Gastrocnemius medialis (tissue), 4 donors: Measurements from ENCODE around the gene CCDC57. TPM values are rescaled to one million over a fixed set of nuclear protein-coding genes. Genes with fewer than 3 reads are reported as not detected.

ENCODE experiments used
- ATAC-seq, 2 donors: fragments of 150-250 bp; one replicate each; pipeline ENCODE4 v1.9.1; 2016
- DNase-seq, 2 donors: peaks; one replicate each; pipeline ENCODE4 v3.0.0-alpha.2; 2019
- H3K27ac ChIP-seq, 4 donors: fragments of 200-600 bp; sonication (generic); 1 replicate in 1 of 4; 2 replicates in 3 of 4; pipeline ENCODE4 v1.5.1; 2016 to 2018; ENCODE audit warnings: mild to moderate bottlenecking in 2 of 4, moderate library complexity in 1 of 4
- H3K27me3 ChIP-seq, 3 donors: fragments of 200-600 bp; sonication (generic) in 2 of 3; 1 replicate in 1 of 3; 2 replicates in 2 of 3; pipeline versions ENCODE4 v1.5.1 to v1.6.0; 2016 to 2019; ENCODE audit warnings: mild to moderate bottlenecking in 1 of 3, moderate library complexity in 1 of 3
- H3K36me3 ChIP-seq, 2 donors: fragments of 200-600 bp; sonication (generic) in 1 of 2; one replicate each; pipeline ENCODE4 v1.5.1; 2017 to 2018
- H3K4me1 ChIP-seq, 2 donors: fragments of 200-600 bp; sonication (generic) in 1 of 2; one replicate each; pipeline ENCODE4 v1.5.1; 2016 to 2017; ENCODE audit warnings: mild to moderate bottlenecking in 2 of 2
- H3K4me3 ChIP-seq, 4 donors: fragments of 200-600 bp; sonication (generic) in 3 of 4; 1 replicate in 1 of 4; 2 replicates in 3 of 4; pipeline ENCODE4 v1.5.1; 2016 to 2019; ENCODE audit warnings: mild to moderate bottlenecking in 2 of 4
- H3K9me3 ChIP-seq, 3 donors: fragments of 200-600 bp; sonication (generic) in 2 of 3; 1 replicate in 1 of 3; 2 replicates in 2 of 3; pipeline ENCODE4 v1.5.1; 2016 to 2019
- POLR2A ChIP-seq, 2 donors: fragments of 450-650 bp; IDR thresholded peaks; one replicate each; pipeline ENCODE4 v1.6.1; 2017; ENCODE audit warnings: antibody characterized with exemption in 2 of 2, mild to moderate bottlenecking in 2 of 2, moderate library complexity in 2 of 2
- in situ Hi-C, 4 donors: fragments of 200-750 bp; cut with MboI; loops; one replicate each; pipeline versions ENCODE4 v1.15.0 to v1.8.0; 2017; ENCODE audit warnings: low sequenced_read_pairs in 4 of 4
- intact Hi-C: fragments of 100-400 bp; cut with DNase I; formaldehyde crosslinking; loops from one replicate; pipeline ENCODE4 v1.15.1; 2023; ENCODE audit warnings: low total_unique reads
- total RNA-seq, 4 donors: library from RNA; depleted of rRNA; stranded (reverse); fragments of >200 nt; gene quantifications; one replicate each; pipeline versions ENCODE4 v1.1.0 to v1.2.3, GENCODE V29; 2016
- TF ChIP-seq, protein P1 (sequence below), 5 experiments: fragments of 450-650 bp in 3 of 5; fragments of 200-600 bp in 2 of 5; sonication (generic) in 2 of 5; IDR thresholded peaks in 4 of 5; conservative IDR thresholded peaks in 1 of 5; 1 replicate in 4 of 5; 2 replicates in 1 of 5; pipeline ENCODE4 v1.5.1; 2016 to 2019; ENCODE audit warnings: antibody characterized with exemption in 5 of 5, mild to moderate bottlenecking in 3 of 5, moderate library complexity in 3 of 5

Gene CCDC57
- total RNA-seq, 4 donors from 2014 or later: 3.7 to 11.3 (median 5.1) TPM

DNA sequence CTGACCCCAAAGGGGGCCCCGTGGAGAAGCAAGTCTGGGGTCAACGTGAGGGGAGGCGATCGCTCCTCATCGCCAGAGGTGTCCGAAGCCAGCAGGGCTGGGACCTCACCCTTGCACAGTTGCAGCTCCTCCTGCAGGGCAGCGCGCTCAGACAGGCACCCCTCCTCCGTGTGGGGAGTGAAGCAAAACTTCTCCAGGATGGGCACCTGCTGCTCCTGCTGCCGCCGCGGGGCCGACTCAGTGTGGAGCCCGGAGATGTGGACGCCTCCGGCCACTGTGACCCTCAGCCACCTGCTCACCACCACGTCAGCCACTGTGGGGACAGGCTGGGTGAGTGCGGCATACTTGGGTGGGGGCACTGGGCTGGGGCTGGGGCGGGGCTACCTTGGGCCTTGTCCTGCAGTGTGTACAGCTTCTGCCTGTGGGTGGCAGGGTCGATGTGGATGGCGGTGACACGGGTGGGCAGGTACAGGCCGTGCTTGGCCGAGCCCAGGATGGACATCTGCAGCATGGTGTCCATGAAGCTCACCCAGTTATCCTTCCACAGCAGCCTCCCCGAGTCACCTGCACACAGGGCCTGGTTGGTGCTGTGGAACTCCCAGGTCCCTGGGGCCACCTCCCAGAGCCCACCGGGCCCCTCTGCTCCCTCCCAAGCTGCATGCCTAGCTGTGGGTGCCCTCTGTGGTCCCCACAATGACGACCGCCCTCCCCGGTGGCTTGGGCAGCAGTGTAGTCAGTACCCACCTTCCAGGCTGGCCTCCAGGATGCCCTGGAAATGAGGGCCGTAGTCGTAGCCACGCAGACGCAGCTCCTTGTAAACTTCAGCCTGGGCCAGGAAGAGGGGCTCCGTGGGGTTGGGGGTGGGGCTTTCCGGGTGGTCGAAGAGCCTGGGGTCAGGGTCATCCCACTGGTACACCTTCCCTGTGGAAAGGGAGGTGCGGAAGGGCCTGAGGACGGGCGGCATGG is 125.4 kb downstream of the CCDC57 start:
- Histone ChIP-seq H3K9me3 (no peaks in the 10 kb centered on the region), H3K4me3 (no peak overlapping the region), H3K27me3 (no peaks in the 10 kb centered on the region), H3K27ac (no peak overlapping the region), H3K36me3 (peaks cover 0 to 98% of the 10 kb centered on the region in 2 donors), H3K4me1 (no peaks in the 10 kb centered on the region)
- intact Hi-C loops (no loop called here), in situ Hi-C loops (no loop called here)
- no peak for DNase-seq
- ATAC-seq: no peak
- TF ChIP-seq, protein P1, sequence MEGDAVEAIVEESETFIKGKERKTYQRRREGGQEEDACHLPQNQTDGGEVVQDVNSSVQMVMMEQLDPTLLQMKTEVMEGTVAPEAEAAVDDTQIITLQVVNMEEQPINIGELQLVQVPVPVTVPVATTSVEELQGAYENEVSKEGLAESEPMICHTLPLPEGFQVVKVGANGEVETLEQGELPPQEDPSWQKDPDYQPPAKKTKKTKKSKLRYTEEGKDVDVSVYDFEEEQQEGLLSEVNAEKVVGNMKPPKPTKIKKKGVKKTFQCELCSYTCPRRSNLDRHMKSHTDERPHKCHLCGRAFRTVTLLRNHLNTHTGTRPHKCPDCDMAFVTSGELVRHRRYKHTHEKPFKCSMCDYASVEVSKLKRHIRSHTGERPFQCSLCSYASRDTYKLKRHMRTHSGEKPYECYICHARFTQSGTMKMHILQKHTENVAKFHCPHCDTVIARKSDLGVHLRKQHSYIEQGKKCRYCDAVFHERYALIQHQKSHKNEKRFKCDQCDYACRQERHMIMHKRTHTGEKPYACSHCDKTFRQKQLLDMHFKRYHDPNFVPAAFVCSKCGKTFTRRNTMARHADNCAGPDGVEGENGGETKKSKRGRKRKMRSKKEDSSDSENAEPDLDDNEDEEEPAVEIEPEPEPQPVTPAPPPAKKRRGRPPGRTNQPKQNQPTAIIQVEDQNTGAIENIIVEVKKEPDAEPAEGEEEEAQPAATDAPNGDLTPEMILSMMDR (IDR thresholded peaks at IDR 0.05 in 4 of 5, conservative IDR thresholded peaks at IDR 0.05 in 1 of 5): no peak
- TF ChIP-seq POLR2A (IDR thresholded peaks at IDR 0.05): no peak

DNA sequence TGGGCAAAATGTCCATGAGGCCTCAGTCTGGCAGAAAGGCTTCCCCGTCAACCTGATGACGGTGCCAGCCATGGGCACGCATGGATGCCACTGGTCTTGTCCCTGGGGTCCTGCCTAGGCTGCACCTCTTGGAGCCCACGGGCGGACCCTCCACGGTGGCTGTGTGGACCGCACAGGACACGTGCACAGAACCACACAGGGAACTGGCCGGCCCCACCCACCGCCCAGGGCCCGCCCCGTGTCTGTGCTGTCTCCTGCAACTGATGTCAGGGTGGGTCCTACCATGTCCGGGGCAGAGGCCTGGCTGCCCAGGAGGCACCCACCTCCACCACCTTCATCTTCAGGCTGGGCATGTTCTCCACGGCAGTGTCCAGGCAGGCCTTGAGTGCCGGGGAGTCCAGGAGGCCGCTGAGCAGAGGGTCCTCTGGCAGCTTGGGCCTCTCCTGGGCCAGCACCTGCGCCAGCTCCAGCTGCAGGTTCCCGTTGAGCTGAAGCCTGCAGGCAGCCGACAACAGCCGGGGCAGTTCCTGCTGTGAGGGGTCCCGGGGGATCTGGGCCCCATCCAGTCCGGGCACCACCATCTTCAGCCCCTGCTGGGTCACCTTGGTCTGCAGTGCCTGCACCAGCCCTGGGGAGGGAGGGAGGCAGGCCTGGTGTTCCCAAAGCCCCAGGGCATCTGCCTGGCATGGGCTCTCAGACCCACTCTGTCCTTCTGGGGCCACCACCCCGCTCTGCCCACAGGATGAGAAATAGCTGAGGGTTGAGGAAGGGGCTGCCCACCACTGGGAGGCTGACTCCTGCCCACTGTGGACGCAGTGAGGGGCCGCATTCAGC is 126.5 kb downstream of the CCDC57 start:
- no peak for ATAC-seq
- Histone ChIP-seq H3K4me1 (no peaks in the 10 kb centered on the region), H3K9me3 (no peaks in the 10 kb centered on the region), H3K4me3 (no peak overlapping the region), H3K36me3 (peaks cover 0 to 97% of the 10 kb centered on the region in 2 donors), H3K27me3 (no peaks in the 10 kb centered on the region), H3K27ac (no peak overlapping the region)
- intact Hi-C loops: no loop called here
- in situ Hi-C loops: no loop called here
- no peak for DNase-seq
- TF ChIP-seq, protein P1 (IDR thresholded peaks at IDR 0.05 in 4 of 5, conservative IDR thresholded peaks at IDR 0.05 in 1 of 5): no peak
- TF ChIP-seq POLR2A (IDR thresholded peaks at IDR 0.05): no peak

DNA sequence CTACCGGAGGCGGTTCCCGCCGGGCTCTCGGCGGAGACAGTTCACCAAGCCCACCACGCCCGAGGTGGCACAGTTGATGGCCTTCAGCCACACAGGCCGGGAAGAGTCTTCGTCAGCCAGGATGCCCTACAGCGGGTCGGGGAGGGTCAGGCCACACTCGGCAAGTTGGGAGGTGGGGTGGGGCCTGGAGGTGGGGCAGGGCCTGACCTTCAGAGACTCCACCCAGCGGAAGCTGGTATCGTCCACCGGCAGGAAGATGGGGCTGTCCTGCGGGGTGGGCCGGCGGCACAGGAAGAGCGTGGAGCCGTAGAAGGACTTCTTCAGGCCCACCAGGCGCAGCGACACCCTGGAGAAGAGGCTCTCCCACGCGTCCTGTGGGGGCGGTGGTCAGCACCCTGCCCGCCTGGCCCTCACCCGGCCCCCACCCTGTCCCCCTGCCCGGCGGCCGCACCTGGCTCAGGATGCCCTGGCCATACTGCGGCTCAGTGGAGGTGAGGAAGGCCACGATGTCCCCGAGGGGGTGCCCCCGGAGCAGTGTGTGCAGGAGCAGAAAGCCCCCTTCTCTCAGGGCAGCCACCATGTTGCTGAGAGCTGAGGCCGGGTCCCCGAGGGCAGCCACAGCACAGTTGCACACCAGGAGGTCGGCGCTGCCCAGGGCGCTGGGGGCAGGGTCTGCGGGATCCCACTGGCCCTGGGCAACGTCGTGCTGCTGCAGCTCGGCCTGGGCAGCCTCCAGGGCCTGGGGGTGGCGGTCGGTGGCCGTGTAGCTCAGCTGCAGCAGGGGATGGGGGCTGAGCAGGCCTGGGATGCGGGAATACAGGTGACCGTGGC is 127.4 kb downstream of the CCDC57 start:
- Histone ChIP-seq H3K4me1 (no peaks in the 10 kb centered on the region), H3K27me3 (no peaks in the 10 kb centered on the region), H3K4me3 (no peak overlapping the region), H3K36me3 (peaks cover 0 to 97% of the 10 kb centered on the region in 2 donors), H3K27ac (no peak overlapping the region), H3K9me3 (no peaks in the 10 kb centered on the region)
- ATAC-seq: no peak
- no peak for DNase-seq
- no peak for TF ChIP-seq POLR2A (IDR thresholded peaks at IDR 0.05)
- TF ChIP-seq, protein P1 (IDR thresholded peaks at IDR 0.05 in 4 of 5, conservative IDR thresholded peaks at IDR 0.05 in 1 of 5): no peak
- intact Hi-C loops (no loop called here), in situ Hi-C loops (no loop called here)

DNA sequence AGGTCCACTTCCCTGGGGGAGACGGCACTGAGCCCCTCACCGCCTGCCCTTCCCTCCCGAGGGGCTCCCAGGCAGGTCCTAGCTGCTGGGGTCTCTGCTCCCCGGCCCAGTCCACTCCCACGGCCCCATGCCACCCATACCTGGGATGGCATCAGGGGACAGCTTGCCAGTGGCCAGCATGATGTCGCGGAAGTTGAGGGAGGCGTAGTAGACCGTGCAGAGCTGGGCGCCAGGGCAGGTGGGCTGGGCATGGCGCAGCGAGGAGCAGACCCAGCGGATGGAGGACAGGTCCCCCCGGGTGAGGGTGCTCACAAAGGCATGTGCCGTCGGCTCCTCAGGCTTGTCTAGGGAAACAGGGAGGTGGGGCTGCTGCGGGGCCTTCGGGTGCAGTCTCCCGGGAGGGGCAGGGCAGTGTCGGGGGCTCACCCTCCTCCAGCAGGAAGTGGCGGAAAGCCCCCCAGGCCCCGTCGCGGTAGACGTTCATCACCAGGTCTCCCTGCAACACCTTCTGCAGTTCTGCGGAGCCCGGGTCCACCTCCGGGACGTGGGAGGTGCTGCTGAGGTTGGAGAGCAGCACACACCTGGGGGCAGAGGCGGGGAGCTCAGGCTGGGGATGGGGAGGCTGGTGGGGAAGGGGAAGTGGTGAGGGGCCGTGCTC is 128.1 kb downstream of the CCDC57 start:
- in situ Hi-C loops: no loop called here
- Histone ChIP-seq H3K27ac (no peak overlapping the region), H3K36me3 (peaks cover 0 to 97% of the 10 kb centered on the region in 2 donors), H3K4me1 (no peaks in the 10 kb centered on the region), H3K4me3 (no peak overlapping the region), H3K27me3 (no peaks in the 10 kb centered on the region), H3K9me3 (no peaks in the 10 kb centered on the region)
- intact Hi-C loops: no loop called here
- no peak for DNase-seq
- no peak for ATAC-seq
- TF ChIP-seq POLR2A (IDR thresholded peaks at IDR 0.05): no peak
- TF ChIP-seq, protein P1 (IDR thresholded peaks at IDR 0.05 in 4 of 5, conservative IDR thresholded peaks at IDR 0.05 in 1 of 5): no peak
